CD4-positive, alpha-beta memory T cell (primary cell): ENCODE measurements around the gene MSMB. TPM values are rescaled to one million over a fixed set of nuclear protein-coding genes. Genes with fewer than 3 reads are reported as not detected.

ENCODE experiments used
- polyA plus RNA-seq, 2 donors: library from polyadenylated mRNA; unstranded; fragments of 300-500 nt; fragmentation: Illumina TruSeq; gene quantifications; one replicate each; pipeline ENCODE4 v1.2.3, GENCODE V29; 2021
- total RNA-seq, 2 experiments: library from RNA; stranded (reverse); gene quantifications; one replicate each; pipeline ENCODE4 v1.2.3, GENCODE V29; 2021

MSMB gene
- total and polyA plus RNA-seq, 4 experiments from 2014 or later = not detected

Other genes with a start within 250 kb of the MSMB start
- gene AGAP4, start 198.8 kb downstream of the MSMB start, total RNA-seq = 10 to 100 TPM; 29.6 to 35.4 TPM
- 1 to 10 TPM in 1 of 2 donors, under 1 TPM in 1; 0.12 to 3.0 TPM for gene AGAP4, start 198.8 kb downstream of the MSMB start, polyA plus RNA-seq
- gene TIMM23, start 73.8 kb downstream of the MSMB start, total RNA-seq = 10 to 100 TPM; 25.0 to 25.5 TPM
- gene TIMM23, start 73.8 kb downstream of the MSMB start, polyA plus RNA-seq = 10 to 100 TPM; 62.8 to 66.6 TPM
- gene NCOA4, start 15.6 kb downstream of the MSMB start, total RNA-seq = 10 to 100 TPM; 71.1 to 71.9 TPM
- gene NCOA4, start 15.6 kb downstream of the MSMB start, polyA plus RNA-seq = 100 to 1,000 TPM; 165 to 246 TPM
- not detected for gene ANTXRL, start 240.7 kb upstream of the MSMB start, total RNA-seq
- gene ANTXRL, start 240.7 kb upstream of the MSMB start, polyA plus RNA-seq = not detected